ENCODE measurements around the gene SELENOK.
A peak's percentile ranks its signal among the peaks of the same experiment; 100 is the strongest.
"Not testable (repeated sequence)": the region's sequence is repeated elsewhere in the genome, so short reads cannot be mapped to it uniquely, and the experiment has no call there.

The SELENOK gene

DNA sequence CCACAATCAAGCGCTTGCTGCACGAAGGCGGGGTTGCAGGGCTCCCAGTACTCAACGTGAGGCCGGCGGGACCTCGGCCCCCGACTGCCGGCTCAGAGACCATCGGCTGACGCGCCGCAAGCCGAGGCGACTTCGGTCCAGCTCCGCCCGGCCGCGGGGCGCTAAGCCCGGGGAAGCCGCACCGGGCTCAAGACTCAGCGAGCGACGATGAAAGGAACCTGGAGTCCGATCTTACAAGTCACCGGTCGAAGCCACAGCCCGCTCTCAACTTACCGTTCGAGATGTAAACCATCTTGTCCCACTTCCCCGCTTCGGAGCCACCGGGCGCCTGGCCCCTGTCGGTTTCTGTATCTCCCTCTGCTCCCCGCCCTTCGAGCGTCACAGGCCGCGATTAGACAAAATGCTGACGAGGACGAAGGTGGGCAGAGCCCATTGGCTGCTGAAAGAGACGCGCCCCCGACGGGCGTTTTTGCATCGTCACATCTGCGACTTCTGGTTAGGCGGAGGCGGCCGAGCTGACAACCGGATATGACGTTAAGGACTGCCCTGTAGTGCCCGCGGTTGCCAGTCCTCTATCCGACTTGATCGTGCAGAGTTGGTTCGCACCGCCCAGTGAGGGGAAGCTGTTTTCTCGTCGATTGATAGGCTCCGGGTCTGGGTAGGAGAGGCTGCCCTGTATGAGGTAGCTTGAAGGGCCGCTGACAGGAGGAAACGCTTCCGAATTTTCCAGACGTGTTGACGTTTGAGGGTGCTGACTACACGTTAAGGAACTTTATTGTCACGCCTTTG, at the start of gene SELENOK:
Gene SELENOK (minus strand): TSS at position 363 of the 789 bp plus-strand sequence.
- DNase-seq (ENCODE audit: low read depth) = peak; percentile 99

GRCh38 chr3:53941184-53941583, 49.5 kb upstream of the SELENOK start:
- DNase-seq (ENCODE audit: low read depth) = peak; percentile 29

DNA sequence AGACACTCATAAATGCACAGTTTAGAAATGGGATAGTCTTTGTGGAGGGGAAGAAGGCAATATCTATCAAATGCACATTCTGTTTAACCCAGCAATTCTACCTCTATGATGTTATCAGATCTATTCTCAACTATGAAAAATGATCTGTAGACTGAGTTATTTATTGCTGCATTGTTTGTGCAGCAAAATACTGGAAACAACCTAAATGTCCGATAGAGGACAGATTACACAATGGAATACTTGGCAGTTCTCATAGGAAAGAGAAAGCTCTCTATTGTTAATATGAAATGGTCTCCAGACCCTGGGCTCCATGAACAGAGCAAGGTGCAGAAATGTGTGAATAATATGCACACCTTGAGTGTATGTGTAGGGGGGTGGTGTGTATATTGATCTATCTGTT, 49.0 kb upstream of the SELENOK start:
- no peak for DNase-seq (ENCODE audit: low read depth)

DNA sequence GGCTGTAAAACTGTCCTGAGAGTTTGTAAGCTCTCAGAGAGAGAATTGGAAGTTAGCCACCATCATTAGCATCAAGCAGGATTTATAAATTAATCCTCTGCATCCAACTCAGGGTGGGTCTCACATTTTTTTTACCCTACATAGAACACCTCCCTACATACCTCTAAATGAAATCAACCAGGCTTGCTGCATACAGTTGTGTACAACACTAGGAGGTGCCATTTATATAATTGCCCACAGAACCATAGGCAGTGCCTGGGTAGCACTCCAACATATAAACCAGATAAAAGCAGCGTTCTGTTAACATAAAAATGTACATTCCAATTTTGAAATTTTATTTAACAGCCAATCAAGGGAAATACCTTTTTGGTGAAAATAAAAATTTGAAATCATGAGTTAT, 48.2 kb upstream of the SELENOK start:
- no peak for DNase-seq (ENCODE audit: low read depth)

GRCh38 chr3:53939086-53939582, 47.5 kb upstream of the SELENOK start:
- DNase-seq (ENCODE audit: low read depth) = peak; percentile 84

GRCh38 chr3:53938645-53939044, 47.0 kb upstream of the SELENOK start:
- DNase-seq (ENCODE audit: low read depth) = peak; percentile 38

DNA sequence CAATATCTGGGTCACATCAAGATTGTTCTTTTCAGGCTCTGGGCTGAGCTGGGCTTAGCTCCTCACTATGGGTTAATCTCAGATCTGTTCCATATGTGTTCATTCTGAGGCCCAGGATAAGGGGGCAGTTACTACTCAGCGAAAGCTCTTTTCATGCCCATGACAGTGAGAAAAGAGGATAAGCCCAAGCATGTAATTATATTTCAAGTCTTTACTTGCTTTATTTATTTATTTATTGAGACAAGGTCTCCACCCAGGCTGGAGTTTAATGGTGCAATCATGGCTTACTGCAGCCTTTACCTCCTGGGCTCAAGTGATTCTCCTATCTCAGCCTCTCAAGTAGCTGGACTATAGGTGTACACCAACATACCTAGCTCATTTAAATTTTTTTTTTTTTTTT, 44.7 kb upstream of the SELENOK start:
- DNase-seq (ENCODE audit: low read depth) = no peak

GRCh38 chr3:53935283-53935901, 43.7 kb upstream of the SELENOK start:
- no peak for DNase-seq (ENCODE audit: low read depth)

GRCh38 chr3:53927208-53927872, 35.7 kb upstream of the SELENOK start:
- DNase-seq (ENCODE audit: low read depth) = not testable (repeated sequence)

GRCh38 chr3:53921296-53921695, 29.6 kb upstream of the SELENOK start:
- peak; percentile 14 for DNase-seq (ENCODE audit: low read depth)

DNA sequence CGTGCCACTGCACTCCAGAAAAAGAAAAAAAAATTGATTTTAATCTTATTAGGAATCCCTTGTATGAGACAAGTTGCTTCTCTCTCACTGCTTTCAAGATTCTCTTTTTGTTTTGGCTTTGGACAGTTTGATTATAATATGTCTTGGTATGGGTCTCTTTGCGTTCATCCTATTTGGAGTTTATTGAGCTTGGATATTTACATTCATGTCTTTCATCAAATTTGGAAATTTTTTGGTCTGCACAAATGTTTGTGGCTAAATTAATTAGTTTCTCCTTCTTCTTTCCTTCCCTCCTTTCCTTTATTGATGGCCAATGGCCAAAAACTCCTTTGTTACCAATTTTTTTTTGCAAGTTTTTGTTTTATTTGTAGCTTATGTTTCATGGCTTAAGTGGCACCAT, 28.1 kb upstream of the SELENOK start:
- DNase-seq (ENCODE audit: low read depth) = no peak

DNA sequence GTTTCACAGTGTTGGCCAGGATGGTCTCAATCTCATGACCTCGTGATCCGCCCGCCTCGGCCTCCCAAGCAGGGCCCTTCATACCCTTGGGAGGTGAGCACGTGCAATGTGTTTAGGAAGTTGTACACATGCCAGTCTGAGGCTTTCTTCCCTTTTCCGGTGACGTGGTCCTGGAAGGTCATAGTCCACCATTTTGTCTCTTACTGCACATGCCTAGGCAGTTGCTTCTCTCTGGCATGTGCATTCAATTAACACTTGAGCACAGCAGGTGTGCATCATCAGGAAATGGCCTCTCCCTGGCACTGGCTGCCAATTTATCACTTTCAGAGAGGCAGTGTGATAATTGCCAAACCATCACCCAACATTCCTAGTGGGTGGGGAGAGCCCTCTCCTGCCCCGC, 21.7 kb upstream of the SELENOK start:
- DNase-seq (ENCODE audit: low read depth) = no peak

- no peak for DNase-seq (ENCODE audit: low read depth)
Observed at GRCh38 chr3:53902711-53903110, 11.1 kb upstream of the SELENOK start.

- DNase-seq (ENCODE audit: low read depth) = no peak
Observed at GRCh38 chr3:53902067-53902466, 10.4 kb upstream of the SELENOK start.

DNA sequence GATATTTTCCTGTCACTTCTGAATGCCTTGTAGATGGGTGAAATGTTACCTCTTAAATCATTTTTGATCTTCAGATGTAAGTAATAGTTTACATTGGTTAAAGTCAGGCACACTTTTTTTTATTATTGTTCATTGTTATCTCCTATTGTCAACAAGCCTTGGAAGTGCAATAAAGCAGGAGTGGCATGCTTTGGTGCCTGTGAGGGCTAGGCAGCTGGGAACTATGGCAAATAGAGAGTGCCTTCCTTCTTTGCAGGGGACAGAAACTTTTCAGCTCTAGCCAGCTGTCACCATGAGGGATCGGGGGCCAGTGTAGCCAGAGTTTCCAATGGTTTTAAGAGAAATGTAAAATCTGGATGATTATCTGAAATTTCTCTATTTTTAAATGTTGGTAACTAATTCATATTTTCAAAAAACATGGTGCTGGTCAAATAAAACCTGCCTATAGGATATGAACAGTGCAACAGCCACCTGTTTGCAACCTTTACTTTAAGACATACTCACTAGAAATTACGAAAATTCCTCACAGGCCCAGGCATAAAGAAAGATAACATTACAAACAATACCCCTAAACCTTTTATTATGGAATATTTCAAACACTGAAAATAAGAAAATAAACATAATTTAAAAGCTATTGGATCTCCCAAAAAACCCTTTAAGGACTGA, 9.1 kb upstream of the SELENOK start:
- DNase-seq (ENCODE audit: low read depth) = no peak

GRCh38 chr3:53899750-53900149, 8.1 kb upstream of the SELENOK start:
- no peak for DNase-seq (ENCODE audit: low read depth)

GRCh38 chr3:53892286-53892637, 603 bp upstream of the SELENOK start:
- DNase-seq (ENCODE audit: low read depth) = peak; percentile 8

- peak; percentile 35 for DNase-seq (ENCODE audit: low read depth)
Observed at GRCh38 chr3:53890726-53891475, 758 bp downstream of the SELENOK start.

- peak; percentile 30 for DNase-seq (ENCODE audit: low read depth)
Observed at GRCh38 chr3:53888232-53888631, 3.4 kb downstream of the SELENOK start.

- no peak for DNase-seq (ENCODE audit: low read depth)
Observed at GRCh38 chr3:53887446-53887845, 4.2 kb downstream of the SELENOK start.

- no peak for DNase-seq (ENCODE audit: low read depth)
Observed at GRCh38 chr3:53885239-53885638, 6.4 kb downstream of the SELENOK start.

GRCh38 chr3:53884623-53885022, 7.0 kb downstream of the SELENOK start:
- DNase-seq (ENCODE audit: low read depth) = no peak

Measured in amniotic epithelial cell (primary cell).